Cerebellar nuclear complex (tissue), 1 donor: ENCODE data around the gene TNFAIP6.
"Not testable (repeated sequence)": the region's sequence is repeated elsewhere in the genome, so short reads cannot be mapped to it uniquely, and the experiment has no call there.

ENCODE experiments used
- DNase-seq, 2 experiments: peaks; one replicate each; lab custom pipeline; 2025; lab: John Stamatoyannopoulos, UW

TNFAIP6 gene

DNA sequence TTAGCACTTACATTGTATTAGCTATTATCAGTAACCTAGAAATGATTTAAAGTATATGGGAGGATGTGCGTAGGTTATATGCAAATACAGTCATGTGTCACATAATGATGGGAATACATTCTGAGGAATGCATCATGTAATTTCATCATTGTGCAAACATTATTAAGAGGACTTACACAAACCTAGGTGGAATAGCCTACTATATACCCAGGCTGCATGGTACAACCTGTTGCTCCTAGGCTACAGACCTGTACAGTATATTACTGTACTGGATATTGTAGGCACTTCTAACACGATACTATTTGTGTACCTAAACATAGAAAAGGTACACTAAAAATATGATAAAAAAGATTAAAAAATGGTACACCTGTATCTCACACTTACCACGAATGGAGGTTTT is 60.3 kb downstream of the TNFAIP6 start:
- DNase-seq, result no peak

DNA sequence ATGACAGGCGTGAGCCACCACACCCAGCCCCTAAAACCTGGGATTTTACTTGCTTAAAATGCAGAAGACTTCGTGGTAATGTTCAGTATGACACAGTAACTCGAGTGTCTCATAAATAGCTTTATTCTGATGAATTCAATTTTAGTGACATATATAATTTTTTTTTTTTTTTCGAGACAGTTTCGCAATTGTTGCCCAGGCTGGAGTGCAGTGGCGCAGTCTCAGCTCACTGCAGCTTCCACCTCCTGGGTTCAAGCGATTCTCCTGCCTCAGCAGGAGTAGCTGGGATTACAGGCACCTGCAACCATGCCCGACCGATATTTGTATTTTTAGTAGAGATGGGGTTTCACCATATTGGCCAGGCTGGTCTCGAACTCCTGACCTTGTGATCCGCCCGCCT is 64.3 kb downstream of the TNFAIP6 start:
- DNase-seq, result not testable (repeated sequence)

DNA sequence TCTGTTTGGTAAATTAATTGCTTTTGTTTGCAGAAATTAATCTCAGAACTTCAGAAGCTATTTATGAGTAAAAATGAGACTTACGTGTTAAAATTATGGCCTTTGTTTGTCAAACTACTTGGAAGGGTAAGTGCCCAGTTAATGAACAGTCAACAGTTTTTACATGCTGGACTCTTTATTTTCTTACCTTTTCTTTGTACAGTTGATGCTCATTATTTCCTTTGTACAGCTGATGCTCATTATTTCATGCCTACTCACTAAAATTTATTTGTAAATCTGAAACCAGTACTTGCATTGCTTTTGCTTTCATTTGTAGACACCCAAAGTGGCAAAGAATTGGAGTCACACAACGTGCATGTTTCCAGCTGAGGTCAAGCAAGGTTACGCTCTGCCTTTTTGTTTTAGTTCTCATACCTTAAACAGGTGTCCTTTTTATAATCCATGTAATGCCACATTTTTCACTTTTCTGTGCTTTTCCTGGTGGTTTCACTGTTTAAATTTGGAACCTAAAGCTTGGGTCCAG is 65.6 kb downstream of the TNFAIP6 start:
- no peak for DNase-seq

DNA sequence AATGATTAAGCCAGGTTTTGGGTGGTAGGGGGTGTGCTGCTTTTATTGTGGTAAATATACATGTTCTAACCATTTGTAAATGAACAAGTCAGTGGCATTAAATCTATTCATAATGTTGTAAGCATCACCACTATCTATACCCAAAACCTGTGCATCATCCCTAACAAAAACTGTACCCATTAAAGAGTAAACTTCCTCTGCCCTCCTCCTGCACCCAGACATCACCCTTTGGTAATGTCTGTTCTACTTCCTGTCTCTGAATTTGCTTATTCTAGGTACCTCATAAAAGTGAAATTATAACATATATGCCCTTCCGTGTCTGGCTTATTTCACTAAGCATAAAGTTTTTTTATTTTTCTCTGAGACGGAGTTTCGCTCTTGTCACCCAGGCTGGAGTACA is 66.4 kb downstream of the TNFAIP6 start:
- no peak for DNase-seq
